ENCODE results near the gene ZMYND10. TPM values are rescaled to one million over a fixed set of nuclear protein-coding genes. Genes with fewer than 3 reads are reported as not detected.
A peak's percentile ranks its signal among the peaks of the same experiment; 100 is the strongest.

Gene ZMYND10
- total and polyA plus RNA-seq, 5 experiments from 2014 or later = 3.6 to 4.0 TPM; not detected in 3

DNA sequence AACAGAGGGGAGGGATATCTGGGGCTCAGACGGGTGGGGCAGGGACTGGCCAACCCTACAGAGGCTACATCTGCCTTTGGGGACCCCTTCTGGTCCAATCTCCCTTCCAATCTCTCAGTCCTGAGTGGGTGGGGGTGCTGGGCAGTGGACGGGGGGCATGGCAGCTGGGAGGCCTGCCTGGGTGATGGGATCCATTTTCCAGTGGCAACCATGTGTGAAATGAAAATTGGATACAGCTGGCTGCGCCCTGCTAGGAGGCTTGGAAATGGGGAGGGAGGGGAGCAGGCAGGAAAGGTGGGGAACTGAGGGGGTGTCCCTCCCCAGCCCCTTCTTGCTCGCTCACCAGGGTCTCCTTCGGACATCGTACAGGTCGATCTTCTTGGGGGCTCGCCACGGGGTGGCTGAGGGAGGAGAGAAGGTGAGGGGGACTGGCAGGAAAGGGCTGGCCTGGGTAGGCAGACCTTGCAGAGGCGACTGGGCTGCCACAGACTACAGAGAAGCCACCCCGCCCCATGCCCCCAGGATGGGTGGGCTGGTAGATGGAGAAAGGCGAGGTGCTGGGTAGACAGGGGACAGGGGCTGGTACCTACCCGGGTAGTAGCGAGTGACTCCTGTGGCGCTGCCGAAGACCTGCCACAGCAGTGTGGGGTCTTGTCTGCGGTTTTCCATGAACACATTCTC, 35.0 kb upstream of the ZMYND10 start:
- H3K36me3 Mint-ChIP-seq = no peaks in the 10 kb centered on the region
- DNase-seq = no peak

GRCh38 chr3:50378757-50379156, 33.2 kb upstream of the ZMYND10 start:
- no peaks in the 10 kb centered on the region for H3K36me3 Mint-ChIP-seq
- no peaks in the 10 kb centered on the region for H3K9me3 Mint-ChIP-seq
- H3K4me3 Mint-ChIP-seq = no peak overlapping the region
- ATAC-seq (no peak), DNase-seq (no peak)
- no peak overlapping the region for H3K27ac Mint-ChIP-seq
- H3K4me1 Mint-ChIP-seq = peaks cover 0 to 3% (median 1%) of the 10 kb centered on the region in 4 donors
- POLR2A ChIA-PET = no interaction called here
- H3K27me3 Mint-ChIP-seq = no peaks in the 10 kb centered on the region

More for the DNA sequence above, 35.0 kb upstream of the ZMYND10 start:
- POLR2A ChIA-PET = no interaction called here
- Mint-ChIP-seq H3K27me3 (no peaks in the 10 kb centered on the region), H3K4me3 (no peak overlapping the region), H3K4me1 (peaks cover 0 to 5% (median 0%) of the 10 kb centered on the region in 4 donors), H3K27ac (no peak overlapping the region), H3K9me3 (no peaks in the 10 kb centered on the region)
- no peak for ATAC-seq

DNA sequence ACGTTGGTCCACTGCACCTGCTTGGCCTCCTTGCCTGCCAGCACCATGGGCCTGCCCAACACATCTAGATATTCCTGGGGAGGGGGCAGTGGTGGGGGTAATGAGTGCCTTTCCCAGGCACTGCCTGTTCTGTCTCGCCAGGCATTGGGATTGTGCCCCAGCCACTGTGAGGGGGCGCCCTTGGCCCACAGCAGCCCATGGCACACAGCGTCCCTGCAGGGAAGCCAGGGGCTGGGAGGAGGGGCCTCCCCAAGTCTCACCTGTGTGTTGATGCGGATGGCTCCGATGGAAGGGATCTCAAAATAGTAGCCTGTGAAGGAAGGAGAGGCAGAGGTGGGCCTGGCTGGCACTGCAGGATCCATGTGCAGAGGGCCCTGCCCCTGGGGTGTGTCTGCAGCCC, 32.5 kb upstream of the ZMYND10 start:
- Mint-ChIP-seq H3K4me3 (no peak overlapping the region), H3K4me1 (peaks cover 3 to 9% (median 4%) of the 10 kb centered on the region in 4 donors), H3K27me3 (no peaks in the 10 kb centered on the region), H3K36me3 (no peaks in the 10 kb centered on the region), H3K9me3 (no peaks in the 10 kb centered on the region), H3K27ac (no peak overlapping the region)
- POLR2A ChIA-PET = no interaction called here
- ATAC-seq (no peak), DNase-seq (no peak)

GRCh38 chr3:50375258-50375931, 29.9 kb upstream of the ZMYND10 start:
- Mint-ChIP-seq H3K9me3 (no peaks in the 10 kb centered on the region), H3K27me3 (no peaks in the 10 kb centered on the region), H3K4me3 (no peak overlapping the region), H3K4me1 (peaks cover 12 to 34% (median 15%) of the 10 kb centered on the region in 4 donors), H3K27ac (peak overlapping the region in 2 of 10 donors; percentile 21 to 87), H3K36me3 (no peaks in the 10 kb centered on the region)
- no peak for ATAC-seq
- POLR2A ChIA-PET = no interaction called here
- no peak for DNase-seq

GRCh38 chr3:50374363-50375257, 29.1 kb upstream of the ZMYND10 start:
- Mint-ChIP-seq H3K4me3 (no peak overlapping the region), H3K9me3 (no peaks in the 10 kb centered on the region), H3K27ac (peak overlapping the region in 2 of 10 donors; percentile 48 to 87), H3K4me1 (peaks cover 12 to 34% (median 15%) of the 10 kb centered on the region in 4 donors), H3K27me3 (no peaks in the 10 kb centered on the region), H3K36me3 (no peaks in the 10 kb centered on the region)
- DNase-seq = no peak
- no peak for ATAC-seq
- POLR2A ChIA-PET = no interaction called here

- Mint-ChIP-seq H3K36me3 (no peaks in the 10 kb centered on the region), H3K4me3 (peak overlapping the region in 1 of 10 donors; percentile 43), H3K27me3 (no peaks in the 10 kb centered on the region), H3K27ac (peak overlapping the region in 2 of 10 donors; percentile 62 to 93), H3K4me1 (peaks cover 14 to 43% (median 18%) of the 10 kb centered on the region in 4 donors), H3K9me3 (no peaks in the 10 kb centered on the region)
- POLR2A ChIA-PET = no interaction called here
- no peak for DNase-seq
- ATAC-seq = no peak
Measured at GRCh38 chr3:50373146-50374051, 27.9 kb upstream of the ZMYND10 start.

- peak overlapping the region in 4 of 10 donors; percentile 4 to 75 (median 34) for H3K4me3 Mint-ChIP-seq
- no peaks in the 10 kb centered on the region for H3K36me3 Mint-ChIP-seq
- H3K27me3 Mint-ChIP-seq = no peaks in the 10 kb centered on the region
- no peaks in the 10 kb centered on the region for H3K9me3 Mint-ChIP-seq
- POLR2A ChIA-PET = no interaction called here
- peak overlapping the region in 3 of 10 donors; percentile 50 to 93 (median 59) for H3K27ac Mint-ChIP-seq
- DNase-seq = peak in 8 of 10 donors; percentile 23 to 62 (median 43)
- ATAC-seq = peak; percentile 73 to 81
- H3K4me1 Mint-ChIP-seq = peaks cover 17 to 49% (median 22%) of the 10 kb centered on the region in 4 donors
Measured at GRCh38 chr3:50372349-50372748, 26.8 kb upstream of the ZMYND10 start.

GRCh38 chr3:50371133-50371685, 25.7 kb upstream of the ZMYND10 start:
- Mint-ChIP-seq H3K27ac (peak overlapping the region in 3 of 10 donors; percentile 7 to 32 (median 29)), H3K27me3 (no peaks in the 10 kb centered on the region)

GRCh38 chr3:50370594-50370993, 25.1 kb upstream of the ZMYND10 start:
- H3K36me3 Mint-ChIP-seq = no peaks in the 10 kb centered on the region
- peak overlapping the region in 1 of 10 donors; percentile 36 for H3K27ac Mint-ChIP-seq

More at GRCh38 chr3:50371133-50371685, 25.7 kb upstream of the ZMYND10 start:
- no peaks in the 10 kb centered on the region for H3K36me3 Mint-ChIP-seq
- ATAC-seq (no peak), DNase-seq (no peak)
- POLR2A ChIA-PET = no interaction called here
- H3K9me3 Mint-ChIP-seq = no peaks in the 10 kb centered on the region
- peaks cover 19 to 54% (median 31%) of the 10 kb centered on the region in 4 donors for H3K4me1 Mint-ChIP-seq
- H3K4me3 Mint-ChIP-seq = peak overlapping the region in 1 of 10 donors; percentile 24

GRCh38 chr3:50369012-50369670, 23.6 kb upstream of the ZMYND10 start:
- POLR2A ChIA-PET = interaction anchor here (1.0 kb wide), 1 partner anchor 29 kb away, joined by 3 read pairs; the partner anchor contains the start of gene RASSF1
- DNase-seq = no peak
- no peak for ATAC-seq
- Mint-ChIP-seq H3K27me3 (no peaks in the 10 kb centered on the region), H3K27ac (peak overlapping the region in 3 of 10 donors; percentile 23 to 48 (median 38)), H3K4me1 (peaks cover 25 to 64% (median 46%) of the 10 kb centered on the region in 4 donors), H3K9me3 (no peaks in the 10 kb centered on the region), H3K36me3 (no peaks in the 10 kb centered on the region), H3K4me3 (no peak overlapping the region)

More at GRCh38 chr3:50370594-50370993, 25.1 kb upstream of the ZMYND10 start:
- Mint-ChIP-seq H3K9me3 (no peaks in the 10 kb centered on the region), H3K4me1 (peaks cover 23 to 60% (median 37%) of the 10 kb centered on the region in 4 donors), H3K27me3 (no peaks in the 10 kb centered on the region), H3K4me3 (no peak overlapping the region)
- DNase-seq = no peak
- no peak for ATAC-seq
- POLR2A ChIA-PET = no interaction called here

- H3K4me1 Mint-ChIP-seq = peaks cover 14 to 44% (median 33%) of the 10 kb centered on the region in 4 donors
- H3K27me3 Mint-ChIP-seq = no peaks in the 10 kb centered on the region
- no peaks in the 10 kb centered on the region for H3K36me3 Mint-ChIP-seq
- peak overlapping the region; percentile 87 to 93 (median 88) for H3K4me3 Mint-ChIP-seq
- no peaks in the 10 kb centered on the region for H3K9me3 Mint-ChIP-seq
- POLR2A ChIA-PET = interaction anchor here (0.5 to 10.4 kb wide), 9 partner anchors 17 to 1020 kb away, joined by 3 to 102 read pairs (median 9); partner anchors contain the start of genes CYB561D2, HEMK1, HYAL3 and MANF
- H3K27ac Mint-ChIP-seq = peak overlapping the region; percentile 81 to 97 (median 96)
- ATAC-seq = no peak
- DNase-seq = no peak
Measured at GRCh38 chr3:50365842-50366220, 20.3 kb upstream of the ZMYND10 start.
